Measurements from ENCODE around the gene MTHFD1.

DNA sequence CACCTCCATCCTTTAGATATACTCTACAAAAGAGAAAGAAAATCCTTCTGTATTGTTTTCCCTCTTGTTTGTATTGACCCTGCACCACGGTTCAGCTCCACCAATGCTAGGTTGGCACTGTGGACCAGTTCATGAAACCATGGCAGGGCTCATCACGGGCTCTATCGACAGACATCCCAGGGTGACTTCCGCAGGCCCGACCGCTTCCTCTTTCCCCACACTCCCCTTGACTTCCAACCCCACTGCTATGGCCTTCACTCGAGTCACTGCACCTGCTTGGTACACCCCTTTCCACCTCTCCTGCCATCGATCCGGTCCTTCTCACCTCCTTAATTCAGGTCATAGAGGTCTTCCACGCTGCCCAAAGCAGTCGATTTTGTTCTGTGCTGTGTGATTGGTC is 56.0 kb downstream of the MTHFD1 start:
- TF ChIP-seq POLR2A (IDR thresholded peaks at IDR 0.05) (no peak), CTCF (IDR thresholded peaks at IDR 0.05) (no peak)

All from testis (tissue), 2 donors.